Right lobe of liver (tissue), 4 donors: Measurements from ENCODE around the gene RCAN2.

Source experiments
- CTCF ChIP-seq, 4 donors: fragments of 200-600 bp in 3 of 4; fragments of 450-650 bp in 1 of 4; IDR thresholded peaks; one replicate each; pipeline versions ENCODE4 v1.5.1 to v1.8.0; 2016 to 2022; ENCODE audit warnings: antibody characterized with exemption in 4 of 4, mild to moderate bottlenecking in 2 of 4
- POLR2A ChIP-seq: fragments of 450-650 bp; IDR thresholded peaks from one replicate; pipeline ENCODE4 v1.6.1; 2017; ENCODE audit warnings: antibody characterized with exemption, mild to moderate bottlenecking
- donor health status: DM: no; HTN: no; CAD: no.
- donor health status: DM: no; HTN: no; CAD: no.
- donor health status: DM: no; HTN: yes; CAD: no.

GRCh38 chr6:46438245-46438644, 53.0 kb downstream of the RCAN2 start:
- TF ChIP-seq CTCF (IDR thresholded peaks at IDR 0.05) (no peak), POLR2A (no peak)
